B cell (primary cell): ENCODE results near the gene ENKUR. TPM values are rescaled to one million over a fixed set of nuclear protein-coding genes. Genes with fewer than 3 reads are reported as not detected.

Experiments
- ATAC-seq: fragments of 200-7000 bp; cut with Tn5 transposase; one replicate; pipeline ENCODE4 v1.10.0; 2021; ENCODE audit warnings: low read depth, mild to moderate bottlenecking, moderate number of reproducible peaks, moderate library complexity
- CTCF ChIA-PET: fragments of 350-600 bp; sonication (Branson Sonifier 250); formaldehyde crosslinking; loops from one replicate; lab custom pipeline; 2021; ENCODE audit warnings: antibody characterized with exemption, inconsistent platforms; lab: Charles Lee
- POLR2A ChIA-PET: fragments of 350-600 bp; sonication (Branson Sonifier 250); formaldehyde crosslinking; loops from one replicate; lab custom pipeline; 2021; ENCODE audit warnings: antibody characterized with exemption; lab: Charles Lee
- DNase-seq: peaks from one replicate; pipeline ENCODE4 v3.0.0; 2013
- H2AFZ ChIP-seq: 2 replicates; pipeline ENCODE4 v1.6.1; 2012; ENCODE audit warnings: mild to moderate bottlenecking, low read depth, low read length; ENCODE audit not compliant: insufficient read depth, poor library complexity, severe bottlenecking
- H3K27ac ChIP-seq, 2 donors: 1 replicate in 1 of 2; 2 replicates in 1 of 2; pipeline ENCODE4 v1.5.1; 2012 to 2013; ENCODE audit warnings: low read length in 2 of 2, mild to moderate bottlenecking in 2 of 2, moderate library complexity in 1 of 2
- H3K27me3 ChIP-seq, 4 experiments: fragments of 200-600 bp in 1 of 4; sonication (generic) in 1 of 4; replicated peaks in 1 of 4; 1 replicate in 2 of 4; 2 replicates in 2 of 4; pipeline versions ENCODE4 v1.6.1 to v1.7.0; 2013 to 2016; ENCODE audit warnings: low read length in 3 of 4, mild to moderate bottlenecking in 2 of 4, mixed read lengths in 1 of 4, moderate library complexity in 1 of 4; ENCODE audit not compliant: insufficient read depth in 4 of 4, control insufficient read depth in 3 of 4; ENCODE audit errors: control extremely low read depth in 1 of 4
- H3K36me3 ChIP-seq, 2 experiments: replicated peaks in 1 of 2; 1 replicate in 1 of 2; 2 replicates in 1 of 2; pipeline versions ENCODE4 v1.6.1 to v1.7.1; 2013; ENCODE audit warnings: low read length in 1 of 2; ENCODE audit not compliant: insufficient read depth in 2 of 2, control insufficient read depth in 1 of 2; ENCODE audit errors: control extremely low read depth in 1 of 2, extremely low read depth in 1 of 2
- H3K4me1 ChIP-seq, 2 donors: fragments of 200-600 bp in 1 of 2; sonication (generic) in 1 of 2; 1 replicate in 1 of 2; 2 replicates in 1 of 2; pipeline versions ENCODE4 v1.5.1 to v1.6.1; 2013 to 2017; ENCODE audit warnings: low read length in 2 of 2; ENCODE audit not compliant: control insufficient read depth in 2 of 2, insufficient read depth in 2 of 2
- H3K4me2 ChIP-seq: replicated peaks from 2 replicates; pipeline ENCODE3; 2012; ENCODE audit warnings: mild to moderate bottlenecking, low read depth, low read length; ENCODE audit not compliant: poor library complexity, severe bottlenecking
- H3K4me3 ChIP-seq, 5 experiments: fragments of 200-600 bp in 1 of 5; sonication (generic) in 1 of 5; 1 replicate in 3 of 5; 2 replicates in 2 of 5; pipeline versions ENCODE4 v1.5.1 to v1.7.0; 2011 to 2016; ENCODE audit warnings: low read length in 4 of 5, mild to moderate bottlenecking in 4 of 5, low read depth in 2 of 5, control low read depth in 1 of 5, moderate library complexity in 1 of 5; ENCODE audit not compliant: insufficient read depth in 1 of 5; ENCODE audit errors: control extremely low read depth in 1 of 5, extremely low read depth in 1 of 5
- H3K79me2 ChIP-seq: fragments of 200-600 bp; sonication (generic); one replicate; pipeline ENCODE4 v1.6.0; 2016; ENCODE audit warnings: low read length; ENCODE audit not compliant: control insufficient read depth, insufficient read depth
- H3K9ac ChIP-seq: fragments of 200-600 bp; sonication (generic); 2 replicates; pipeline ENCODE4 v1.6.1; 2017; ENCODE audit warnings: mild to moderate bottlenecking, low read length, moderate library complexity
- H3K9me3 ChIP-seq, 3 donors: one replicate each; pipeline versions ENCODE4 v1.6.1 to v1.7.1; 2013; ENCODE audit warnings: low read length in 2 of 3; ENCODE audit not compliant: control insufficient read depth in 2 of 3, insufficient read depth in 1 of 3; ENCODE audit errors: control extremely low read depth in 1 of 3
- H4K20me1 ChIP-seq: 2 replicates; pipeline ENCODE4 v1.6.0; 2012; ENCODE audit warnings: mild to moderate bottlenecking, low read length; ENCODE audit not compliant: insufficient read depth, control insufficient read depth, poor library complexity, severe bottlenecking
- H3K27ac Mint-ChIP-seq: one replicate; pipeline ENCODE4 v1.8.0; 2021; ENCODE audit warnings: mixed read lengths
- H3K27me3 Mint-ChIP-seq: one replicate; pipeline ENCODE4 v1.8.0; 2021; ENCODE audit warnings: mixed read lengths
- H3K4me1 Mint-ChIP-seq: one replicate; pipeline ENCODE4 v1.8.0; 2021; ENCODE audit warnings: mixed read lengths
- H3K4me3 Mint-ChIP-seq: one replicate; pipeline ENCODE4 v1.8.0; 2021; ENCODE audit warnings: mixed read lengths
- H3K9me3 Mint-ChIP-seq: one replicate; pipeline ENCODE4 v1.8.0; 2022; ENCODE audit warnings: mixed read lengths; ENCODE audit not compliant: insufficient read depth
- CTCF ChIP-seq: fragments of 200-600 bp; IDR thresholded peaks from one replicate; pipeline ENCODE4 v1.8.0; 2022; ENCODE audit warnings: antibody characterized with exemption, mild to moderate bottlenecking
- EZH2 ChIP-seq: IDR thresholded peaks from 2 replicates; pipeline ENCODE4 v1.6.1; 2012; ENCODE audit warnings: borderline replicate concordance, low read depth, mild to moderate bottlenecking, moderate library complexity, low read length; ENCODE audit not compliant: insufficient read depth, poor library complexity, severe bottlenecking
- WGBS: methylation state at CpG from one replicate; pipeline ENCODE4 v1.1.5; 2013; ENCODE audit warnings: missing lambda C conversion rate; ENCODE audit not compliant: insufficient coverage; 5-methylcytosine and 5-hydroxymethylcytosine counted together
- intact Hi-C: fragments of 100-400 bp; cut with micrococcal nuclease; formaldehyde crosslinking; loops from one replicate; pipeline ENCODE4 v1.10.0; 2022
- polyA plus RNA-seq: library from polyadenylated mRNA; depleted of rRNA; stranded (reverse); fragments of >200 nt; gene quantifications from 2 replicates; pipeline ENCODE4 v1.2.3, GENCODE V29; 2012
- total RNA-seq, 2 donors: library from RNA; stranded (reverse); fragments of 120-200 nt in 1 of 2; gene quantifications; 1 replicate in 1 of 2; 2 replicates in 1 of 2; pipeline versions ENCODE4 v1.2.3 to v1.2.4, GENCODE V29; 2013 to 2022

Gene ENKUR
- total and polyA plus RNA-seq, 2 donors (not counting 1 experiment from before 2014, with no cell fraction given), result not detected

- H3K4me2 ChIP-seq, result no peak overlapping the region
- no peaks in the 10 kb centered on the region for H3K9me3 ChIP-seq
- ChIA-PET CTCF (no interaction called here), POLR2A (no interaction called here)
- intact Hi-C loops, result no loop called here
- H3K27me3 Mint-ChIP-seq, result peaks cover 3% of the 10 kb centered on the region
- H3K36me3 ChIP-seq, result no peaks in the 10 kb centered on the region
- no peaks in the 10 kb centered on the region for H3K4me1 Mint-ChIP-seq
- H3K9me3 Mint-ChIP-seq, result no peaks in the 10 kb centered on the region
- H3K4me1 ChIP-seq, result no peaks in the 10 kb centered on the region
- no peaks in the 10 kb centered on the region for H4K20me1 ChIP-seq
- H3K27ac Mint-ChIP-seq, result no peak overlapping the region
- DNase-seq (no peak), ATAC-seq (no peak)
- no peak overlapping the region for H3K9ac ChIP-seq
- H2AFZ ChIP-seq, result no peak overlapping the region
- no peak overlapping the region for H3K27ac ChIP-seq
- H3K79me2 ChIP-seq, result no peaks in the 10 kb centered on the region
- no peak overlapping the region for H3K4me3 ChIP-seq
- H3K4me3 Mint-ChIP-seq, result no peak overlapping the region
- no peaks in the 10 kb centered on the region for H3K27me3 ChIP-seq
- TF ChIP-seq CTCF (no peak), EZH2 (no peak)
- WGBS, result 17% methylated on average over 1 of the region's 3 CpGs
These were observed 40.8 kb upstream of the ENKUR start for GRCh38 chr10:25056726-25057125.

- no peak overlapping the region for H3K4me2 ChIP-seq
- ChIA-PET CTCF (no interaction called here), POLR2A (no interaction called here)
- ATAC-seq, result no peak
- no peak overlapping the region for H3K4me3 ChIP-seq
- intact Hi-C loops, result no loop called here
- no CpG with 5 or more reads among the region's 1 CpG for whole genome bisulfite sequencing
- DNase-seq, result no peak
- Mint-ChIP-seq H3K27ac (no peak overlapping the region), H3K9me3 (no peaks in the 10 kb centered on the region), H3K4me1 (no peaks in the 10 kb centered on the region), H3K4me3 (no peak overlapping the region), H3K27me3 (peaks cover 32% of the 10 kb centered on the region)
- peaks cover 0 to 4% (median 1%) of the 10 kb centered on the region in 4 experiments for H3K27me3 ChIP-seq
- no peak overlapping the region for H3K27ac ChIP-seq
- H4K20me1 ChIP-seq, result no peaks in the 10 kb centered on the region
- H3K9ac ChIP-seq, result no peak overlapping the region
- H3K4me1 ChIP-seq, result no peaks in the 10 kb centered on the region
- H3K79me2 ChIP-seq, result no peaks in the 10 kb centered on the region
- H3K36me3 ChIP-seq, result no peaks in the 10 kb centered on the region
- TF ChIP-seq CTCF (no peak), EZH2 (no peak)
- no peaks in the 10 kb centered on the region for H3K9me3 ChIP-seq
- H2AFZ ChIP-seq, result no peak overlapping the region
These were observed 36.1 kb upstream of the ENKUR start for GRCh38 chr10:25052012-25052411.
